Naive thymus-derived CD4-positive, alpha-beta T cell (primary cell): ENCODE results near the gene PHF23. TPM values are rescaled to one million over a fixed set of nuclear protein-coding genes. Genes with fewer than 3 reads are reported as not detected.

Experiments
- ATAC-seq: fragments of 150-1000 bp; cut with Tn5 transposase; 2 replicates; pipeline ENCODE4 v1.10.0; 2021; ENCODE audit warnings: mild to moderate bottlenecking, moderate library complexity
- CTCF ChIA-PET: fragments of 350-600 bp; sonication (Branson Sonifier 250); formaldehyde crosslinking; loops from one replicate; lab custom pipeline; 2021; ENCODE audit warnings: antibody characterized with exemption; lab: Charles Lee
- POLR2A ChIA-PET: fragments of 350-600 bp; sonication (Branson Sonifier 250); formaldehyde crosslinking; loops from one replicate; lab custom pipeline; 2021; ENCODE audit warnings: antibody characterized with exemption, inconsistent platforms; lab: Charles Lee
- DNase-seq, 9 donors: peaks; one replicate each; pipeline versions ENCODE4 v3.0.0 to v3.0.0-alpha.2; 2020 to 2022; ENCODE audit warnings: mixed read lengths in 1 of 9
- H3K27ac ChIP-seq: one replicate; pipeline ENCODE4 v1.7.0; 2013; ENCODE audit warnings: mild to moderate bottlenecking, low read depth, low read length, moderate library complexity
- H3K27me3 ChIP-seq, 2 donors: one replicate each; pipeline ENCODE4 v1.7.0; 2013; ENCODE audit warnings: low read length in 2 of 2, mild to moderate bottlenecking in 2 of 2, moderate library complexity in 2 of 2; ENCODE audit not compliant: control insufficient read depth in 2 of 2, insufficient read depth in 2 of 2
- H3K36me3 ChIP-seq, 3 experiments: 1 replicate in 2 of 3; 2 replicates in 1 of 3; pipeline ENCODE4 v1.7.0; 2013; ENCODE audit warnings: low read length in 3 of 3, mild to moderate bottlenecking in 3 of 3, moderate library complexity in 1 of 3; ENCODE audit not compliant: insufficient read depth in 3 of 3, control insufficient read depth in 2 of 3
- H3K4me1 ChIP-seq, 2 donors: one replicate each; pipeline ENCODE4 v1.7.0; 2013; ENCODE audit warnings: low read length in 2 of 2, mild to moderate bottlenecking in 2 of 2, moderate library complexity in 1 of 2; ENCODE audit not compliant: control insufficient read depth in 2 of 2, insufficient read depth in 2 of 2
- H3K4me3 ChIP-seq: 2 replicates; pipeline ENCODE4 v1.7.0; 2013; ENCODE audit warnings: mild to moderate bottlenecking, low read length
- H3K9me3 ChIP-seq, 3 experiments: 1 replicate in 2 of 3; 2 replicates in 1 of 3; pipeline ENCODE4 v1.7.0; 2013; ENCODE audit warnings: low read length in 3 of 3; ENCODE audit not compliant: control insufficient read depth in 2 of 3
- H3K27ac Mint-ChIP-seq, 9 donors: one replicate each; pipeline ENCODE4 v1.8.0; 2020 to 2022; ENCODE audit warnings: mixed read lengths in 9 of 9, mild to moderate bottlenecking in 8 of 9, moderate library complexity in 5 of 9, inconsistent platforms in 2 of 9
- H3K27me3 Mint-ChIP-seq, 5 donors: one replicate each; pipeline ENCODE4 v1.8.0; 2021 to 2022; ENCODE audit warnings: mixed read lengths in 5 of 5, mild to moderate bottlenecking in 1 of 5
- H3K36me3 Mint-ChIP-seq, 5 donors: one replicate each; pipeline ENCODE4 v1.8.0; 2020 to 2022; ENCODE audit warnings: mixed read lengths in 5 of 5, mild to moderate bottlenecking in 3 of 5, inconsistent platforms in 1 of 5
- H3K4me1 Mint-ChIP-seq, 7 donors: one replicate each; pipeline ENCODE4 v1.8.0; 2020 to 2022; ENCODE audit warnings: mixed read lengths in 7 of 7, mild to moderate bottlenecking in 3 of 7, inconsistent platforms in 1 of 7
- H3K4me3 Mint-ChIP-seq, 10 donors: one replicate each; pipeline ENCODE4 v1.8.0; 2020 to 2022; ENCODE audit warnings: mild to moderate bottlenecking in 10 of 10, mixed read lengths in 10 of 10, moderate library complexity in 6 of 10, inconsistent platforms in 2 of 10
- H3K9me3 Mint-ChIP-seq, 11 donors: one replicate each; pipeline ENCODE4 v1.8.0; 2020 to 2022; ENCODE audit warnings: mixed read lengths in 11 of 11, mild to moderate bottlenecking in 4 of 11, inconsistent platforms in 1 of 11, moderate library complexity in 1 of 11
- intact Hi-C, 2 donors: fragments of 100-400 bp; cut with micrococcal nuclease; formaldehyde crosslinking; loops; one replicate each; pipeline ENCODE4 v1.15.1; 2023
- polyA plus RNA-seq, 2 donors: library from polyadenylated mRNA; unstranded; fragments of 300-500 nt; fragmentation: Illumina TruSeq; gene quantifications; one replicate each; pipeline ENCODE4 v1.2.3, GENCODE V29; 2021
- total RNA-seq, 6 experiments: library from RNA in 5 of 6; stranded (reverse) in 5 of 6; gene quantifications; 1 replicate in 5 of 6; 2 replicates in 1 of 6; pipeline ENCODE4 v1.2.3 and lab custom pipeline; 2021 to 2026

PHF23 gene
- total and polyA plus RNA-seq, 7 experiments from 2014 or later: 12.3 to 58.7 (median 41.3) TPM

GRCh38 chr17:7208754-7209460 is 30.4 kb downstream of the PHF23 start:
- DNase-seq (no peak), ATAC-seq (no peak)
- ChIA-PET POLR2A (no interaction called here), CTCF (interaction anchor here (0.9 kb wide), 1 partner anchor 24 kb away, joined by 3 read pairs; no protein-coding TSS in a partner anchor)
- Histone ChIP-seq H3K36me3 (no peaks in the 10 kb centered on the region), H3K27me3 (no peaks in the 10 kb centered on the region), H3K9me3 (no peaks in the 10 kb centered on the region), H3K27ac (no peak overlapping the region), H3K4me1 (peaks cover 19 to 21% of the 10 kb centered on the region in 2 donors), H3K4me3 (no peak overlapping the region)
- Mint-ChIP-seq H3K27me3 (peaks cover 0 to 16% (median 0%) of the 10 kb centered on the region in 5 donors), H3K4me3 (no peak overlapping the region), H3K27ac (peak overlapping the region in 4 of 9 donors; percentile 31 to 80 (median 74)), H3K36me3 (peaks cover 0 to 3% (median 0%) of the 10 kb centered on the region in 5 donors), H3K9me3 (peaks cover 0 to 2% (median 0%) of the 10 kb centered on the region in 11 donors), H3K4me1 (peaks cover 34 to 47% (median 43%) of the 10 kb centered on the region in 7 donors)
- intact Hi-C loops: no loop called here

- Histone ChIP-seq H3K9me3 (no peaks in the 10 kb centered on the region), H3K27ac (no peak overlapping the region), H3K36me3 (peaks cover 0 to 6% (median 1%) of the 10 kb centered on the region in 3 experiments), H3K4me1 (peaks cover 15 to 17% of the 10 kb centered on the region in 2 donors), H3K27me3 (no peaks in the 10 kb centered on the region), H3K4me3 (no peak overlapping the region)
- Mint-ChIP-seq H3K27me3 (peaks cover 0 to 16% (median 0%) of the 10 kb centered on the region in 5 donors), H3K4me3 (no peak overlapping the region), H3K36me3 (peaks cover 0 to 3% (median 0%) of the 10 kb centered on the region in 5 donors), H3K4me1 (peaks cover 28 to 42% (median 39%) of the 10 kb centered on the region in 7 donors), H3K27ac (peak overlapping the region in 4 of 9 donors; percentile 60 to 80 (median 74)), H3K9me3 (peaks cover 0 to 2% (median 0%) of the 10 kb centered on the region in 11 donors)
- no peak for DNase-seq
- intact Hi-C loops: no loop called here
- POLR2A ChIA-PET: no interaction called here
- no peak for ATAC-seq
- CTCF ChIA-PET: interaction anchor here (0.9 kb wide), 1 partner anchor 25 kb away, joined by 3 read pairs; no protein-coding TSS in a partner anchor
These were observed 31.2 kb downstream of the PHF23 start for GRCh38 chr17:7208027-7208571.

GRCh38 chr17:7207120-7208001 is 31.9 kb downstream of the PHF23 start:
- Mint-ChIP-seq H3K4me1 (peaks cover 28 to 43% (median 38%) of the 10 kb centered on the region in 7 donors), H3K27ac (peak overlapping the region; percentile 87 to 98 (median 94)), H3K4me3 (peak overlapping the region in 1 of 10 donors; percentile 14), H3K9me3 (peaks cover 0 to 2% (median 0%) of the 10 kb centered on the region in 11 donors), H3K36me3 (peaks cover 0 to 7% (median 4%) of the 10 kb centered on the region in 5 donors), H3K27me3 (peaks cover 0 to 14% (median 0%) of the 10 kb centered on the region in 5 donors)
- no peaks in the 10 kb centered on the region for H3K9me3 ChIP-seq
- peaks cover 0 to 13% (median 8%) of the 10 kb centered on the region in 3 experiments for H3K36me3 ChIP-seq
- ATAC-seq (no peak), DNase-seq (no peak)
- H3K4me3 ChIP-seq: no peak overlapping the region
- H3K27me3 ChIP-seq: no peaks in the 10 kb centered on the region
- ChIA-PET CTCF (interaction anchor here (1.2 kb wide), 1 partner anchor 156 kb away, joined by 3 read pairs; no protein-coding TSS in a partner anchor), POLR2A (no interaction called here)
- peak overlapping the region; percentile 91 for H3K27ac ChIP-seq
- intact Hi-C loops: no loop called here
- H3K4me1 ChIP-seq: peaks cover 15 to 17% of the 10 kb centered on the region in 2 donors

GRCh38 chr17:7205561-7205960 is 33.7 kb downstream of the PHF23 start:
- POLR2A ChIA-PET: interaction anchor here (1.0 kb wide), 1 partner anchor 124 kb away, joined by 3 read pairs; the partner anchor contains the start of gene NEURL4
- Histone ChIP-seq H3K27me3 (no peaks in the 10 kb centered on the region), H3K27ac (peak overlapping the region; percentile 91), H3K9me3 (no peaks in the 10 kb centered on the region), H3K4me3 (peak overlapping the region; percentile 77), H3K4me1 (peaks cover 15 to 17% of the 10 kb centered on the region in 2 donors), H3K36me3 (peaks cover 0 to 13% (median 8%) of the 10 kb centered on the region in 3 experiments)
- H3K4me1 Mint-ChIP-seq: peaks cover 28 to 39% (median 35%) of the 10 kb centered on the region in 7 donors
- intact Hi-C loops: loop anchor here (1.0 to 2.0 kb wide), 9 partner anchors 9 to 481 kb away; partner anchors contain the start of genes ELP5 (in 2 of the 2), PHF23 (in 2 of the 2), ACADVL (in 1 of the 2) and DLG4 (in 1 of the 2)
- peaks cover 0 to 13% (median 8%) of the 10 kb centered on the region in 5 donors for H3K36me3 Mint-ChIP-seq
- peak overlapping the region; percentile 67 to 94 (median 85) for H3K4me3 Mint-ChIP-seq
- H3K27ac Mint-ChIP-seq: peak overlapping the region; percentile 88 to 99 (median 95)
- ATAC-seq (no peak), DNase-seq (no peak)
- CTCF ChIA-PET: interaction anchor here (1.1 to 1.4 kb wide), 2 partner anchors 13 to 31 kb away, joined by 3 read pairs; no protein-coding TSS in a partner anchor
- H3K27me3 Mint-ChIP-seq: peaks cover 0 to 3% (median 0%) of the 10 kb centered on the region in 5 donors
- H3K9me3 Mint-ChIP-seq: peaks cover 0 to 2% (median 0%) of the 10 kb centered on the region in 11 donors

- H3K9me3 Mint-ChIP-seq: peaks cover 0 to 2% (median 0%) of the 10 kb centered on the region in 11 donors
- H3K36me3 Mint-ChIP-seq: peaks cover 0 to 13% (median 8%) of the 10 kb centered on the region in 5 donors
- peak overlapping the region; percentile 67 to 94 (median 85) for H3K4me3 Mint-ChIP-seq
- Histone ChIP-seq H3K4me3 (peak overlapping the region; percentile 77), H3K27ac (peak overlapping the region; percentile 91), H3K27me3 (no peaks in the 10 kb centered on the region), H3K9me3 (no peaks in the 10 kb centered on the region), H3K36me3 (peaks cover 0 to 13% (median 8%) of the 10 kb centered on the region in 3 experiments), H3K4me1 (peaks cover 15 to 17% of the 10 kb centered on the region in 2 donors)
- DNase-seq (peak; percentile 90 to 99 (median 97)), ATAC-seq (peak; percentile 90)
- intact Hi-C loops: loop anchor here (1.0 to 2.0 kb wide), 9 partner anchors 9 to 482 kb away; partner anchors contain the start of genes ELP5 (in 2 of the 2), PHF23 (in 2 of the 2), ACADVL (in 1 of the 2) and DLG4 (in 1 of the 2)
- POLR2A ChIA-PET: interaction anchor here (1.0 kb wide), 1 partner anchor 124 kb away, joined by 3 read pairs; the partner anchor contains the start of gene NEURL4
- H3K27ac Mint-ChIP-seq: peak overlapping the region; percentile 88 to 99 (median 95)
- CTCF ChIA-PET: no interaction called here
- H3K4me1 Mint-ChIP-seq: peaks cover 28 to 39% (median 32%) of the 10 kb centered on the region in 7 donors
- no peaks in the 10 kb centered on the region for H3K27me3 Mint-ChIP-seq
These were observed 34.3 kb downstream of the PHF23 start for GRCh38 chr17:7204828-7205461.
